ENCODE data around the gene HDHD3.
"Not testable (repeated sequence)": the region's sequence is repeated elsewhere in the genome, so short reads cannot be mapped to it uniquely, and the experiment has no call there.

DNA sequence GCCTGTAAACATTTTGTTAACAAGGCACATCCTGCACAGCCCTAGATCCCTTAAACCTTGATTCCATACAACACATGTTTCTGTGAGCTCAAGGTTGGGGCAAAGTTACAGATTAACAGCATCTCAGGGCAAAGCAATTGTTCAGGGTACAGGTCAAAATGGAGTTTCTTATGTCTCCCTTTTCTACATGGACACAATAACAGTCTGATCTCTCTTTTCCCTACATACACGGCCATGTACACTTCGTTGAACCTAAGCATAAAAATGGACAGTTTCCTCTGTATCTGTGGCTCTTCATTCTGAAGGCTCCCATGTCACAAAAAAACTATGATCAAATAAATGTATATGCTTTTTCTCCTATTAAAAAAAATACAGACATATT is 3.0 kb upstream of the HDHD3 start:
- not testable (repeated sequence) for TF ChIP-seq POLR2AphosphoS5, POLR2A, TAF1 (IDR thresholded peaks at IDR 0.05; ENCODE audit: low read depth, low read length)

Measured in GM12891 (cell line).